Measurements from ENCODE around the gene CORO2A.

Gene CORO2A

DNA sequence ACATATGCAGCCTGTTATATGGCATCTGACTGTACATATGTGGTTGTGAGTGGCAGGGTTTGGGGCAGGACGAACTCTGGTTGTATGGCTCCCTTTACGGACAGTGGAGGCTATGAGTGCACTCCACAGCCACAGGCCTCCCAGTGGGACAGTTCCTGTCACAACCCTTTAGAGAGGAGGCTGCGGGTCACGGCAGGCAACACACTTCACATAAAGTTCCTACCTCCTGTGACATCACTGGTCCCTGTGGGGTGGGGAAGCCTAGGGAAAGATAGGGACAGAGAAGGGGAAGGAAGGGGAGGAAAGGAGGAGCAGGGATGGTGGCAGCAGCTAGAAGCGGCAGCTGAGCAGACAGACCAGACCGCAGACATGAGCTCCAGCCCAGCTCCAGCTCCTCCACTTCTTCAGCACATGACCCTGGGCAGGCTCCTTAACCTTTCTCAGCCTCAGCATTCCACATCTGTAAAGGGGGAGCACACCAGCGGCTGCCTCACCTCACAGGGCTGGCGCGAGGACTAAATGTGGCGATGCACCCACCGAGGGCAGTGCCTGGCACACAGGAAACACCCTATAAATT, 27.4 kb upstream of the CORO2A start:
- no peak for DNase-seq

DNA sequence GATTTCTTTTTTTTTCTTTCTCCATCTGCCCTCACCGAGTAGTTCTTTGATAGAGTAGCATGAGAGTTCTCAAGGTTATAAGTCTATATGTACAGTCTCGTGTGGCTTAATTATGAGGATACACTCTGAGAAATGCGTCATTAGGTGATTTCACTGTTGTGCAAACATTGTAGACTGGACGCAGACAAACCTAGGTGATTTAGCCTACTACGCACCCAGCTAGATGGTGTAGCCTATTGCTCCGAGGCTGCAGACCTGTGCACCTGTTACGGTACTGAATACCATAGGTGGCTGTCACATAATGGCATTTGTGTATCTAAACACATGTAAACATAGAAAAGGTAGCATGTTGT, 26.9 kb upstream of the CORO2A start:
- no peak for DNase-seq

DNA sequence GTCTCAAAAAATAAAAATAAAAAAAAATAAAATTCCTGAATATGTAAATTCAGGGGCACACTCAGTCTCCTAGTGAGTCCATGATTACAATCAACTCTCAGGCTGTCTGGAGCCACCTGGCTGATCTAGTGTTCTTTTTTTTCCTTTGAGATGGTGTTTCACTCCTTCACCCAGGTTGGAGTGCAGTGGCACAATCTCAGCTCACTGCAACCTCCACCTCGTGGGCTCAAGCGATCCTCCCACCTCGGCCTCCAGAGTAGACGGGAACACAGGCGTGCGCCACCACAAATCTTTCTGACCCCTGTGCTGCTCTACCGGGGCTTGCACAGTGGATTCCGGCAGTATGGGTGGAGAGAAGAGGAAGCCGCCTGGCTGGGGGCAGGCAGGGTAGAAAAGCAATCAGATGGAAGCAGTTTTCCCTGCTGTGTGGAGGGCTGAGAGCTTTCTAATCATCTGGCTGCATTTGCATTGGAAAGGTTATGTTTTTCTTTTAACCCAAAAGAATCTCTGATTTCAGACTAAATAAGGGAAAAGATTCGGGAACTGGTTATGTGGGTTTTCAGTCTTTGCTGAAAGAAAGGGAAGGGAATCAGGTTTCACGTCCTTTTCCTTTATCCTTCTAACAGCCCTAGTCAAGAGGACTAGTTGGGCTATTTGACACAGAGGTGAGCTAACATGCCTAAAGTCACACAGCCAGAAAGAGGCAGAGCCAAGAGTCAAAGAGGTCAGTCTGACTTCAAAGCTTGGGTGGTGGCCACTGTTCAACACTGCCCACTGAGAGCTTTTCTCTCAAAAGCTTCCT, 26.3 kb upstream of the CORO2A start:
- no peak for DNase-seq

DNA sequence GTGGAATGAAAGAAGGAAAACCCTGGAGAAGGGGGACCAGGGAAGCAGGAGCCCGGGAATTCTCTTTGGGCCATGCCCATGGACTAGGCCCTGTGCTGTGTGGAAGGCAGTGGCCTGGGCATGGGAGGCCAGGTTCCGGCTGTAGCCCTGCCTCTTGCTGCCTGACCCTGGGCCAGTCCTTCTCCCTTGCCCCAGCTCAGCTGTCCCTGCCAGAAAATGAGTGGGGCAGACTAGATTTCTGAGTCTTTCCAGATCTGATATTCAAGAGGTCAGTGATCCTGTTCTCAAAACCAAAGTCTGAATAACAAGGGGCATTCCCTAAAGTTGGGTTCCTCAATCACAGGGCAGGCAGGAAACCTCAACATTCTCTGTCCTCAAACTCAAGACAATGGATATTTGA, 24.8 kb upstream of the CORO2A start:
- DNase-seq: no peak

DNA sequence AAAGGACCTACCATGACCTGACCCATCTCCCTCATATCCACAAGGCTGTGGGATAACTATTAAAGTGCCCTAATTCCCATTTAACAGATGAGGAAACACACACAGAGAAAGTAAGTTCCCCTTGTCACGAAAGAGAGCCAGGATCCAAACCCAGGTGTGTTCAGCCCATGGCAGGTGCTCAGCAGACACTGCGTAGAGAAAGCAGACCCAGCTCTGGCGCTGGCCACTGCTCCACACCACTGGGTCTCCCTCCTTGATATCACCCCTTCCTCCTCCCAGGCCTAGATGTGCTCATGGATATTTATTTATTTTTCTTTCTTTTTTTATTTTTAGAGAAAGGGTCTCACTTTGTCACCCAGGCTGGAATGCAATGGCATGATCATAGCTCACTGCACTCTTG, 24.0 kb upstream of the CORO2A start:
- DNase-seq: no peak

DNA sequence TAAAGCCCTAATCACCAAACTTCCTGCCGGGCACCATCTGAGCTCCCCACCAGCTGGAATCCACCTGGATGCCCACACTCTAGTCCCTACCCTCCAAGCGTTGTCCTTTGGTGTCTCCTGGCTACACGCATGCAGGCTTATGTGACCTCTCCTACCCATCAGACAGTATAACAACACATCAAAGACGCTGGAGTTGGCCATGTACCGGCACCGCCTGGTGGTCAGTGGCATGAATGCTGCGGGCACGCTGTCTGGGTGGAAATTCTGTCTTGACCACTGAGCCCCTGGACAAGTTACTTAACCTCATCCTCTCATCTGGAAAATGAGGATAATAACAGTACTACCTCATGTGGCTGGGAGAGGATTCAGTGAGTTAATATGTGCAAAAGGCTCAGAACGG, 23.4 kb upstream of the CORO2A start:
- DNase-seq: no peak

DNA sequence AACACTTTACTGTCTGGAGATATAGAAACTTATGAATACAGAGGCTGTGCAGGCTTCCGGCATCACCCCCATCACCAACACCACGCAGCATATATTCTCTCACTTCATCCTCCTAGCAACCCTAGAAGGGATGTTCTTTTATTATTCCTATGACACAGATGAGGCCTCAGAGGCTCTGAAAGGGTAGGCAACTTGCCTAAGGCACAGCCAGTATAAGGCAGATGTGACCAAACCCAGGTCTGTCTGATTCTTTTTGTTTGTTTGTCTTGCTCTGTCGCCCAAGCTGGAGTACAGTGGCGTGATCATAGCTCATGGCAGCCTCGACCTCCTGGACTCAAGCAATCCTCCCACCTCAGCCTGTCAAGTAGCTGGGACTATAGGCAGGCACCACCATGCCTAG, 22.8 kb upstream of the CORO2A start:
- DNase-seq: no peak

DNA sequence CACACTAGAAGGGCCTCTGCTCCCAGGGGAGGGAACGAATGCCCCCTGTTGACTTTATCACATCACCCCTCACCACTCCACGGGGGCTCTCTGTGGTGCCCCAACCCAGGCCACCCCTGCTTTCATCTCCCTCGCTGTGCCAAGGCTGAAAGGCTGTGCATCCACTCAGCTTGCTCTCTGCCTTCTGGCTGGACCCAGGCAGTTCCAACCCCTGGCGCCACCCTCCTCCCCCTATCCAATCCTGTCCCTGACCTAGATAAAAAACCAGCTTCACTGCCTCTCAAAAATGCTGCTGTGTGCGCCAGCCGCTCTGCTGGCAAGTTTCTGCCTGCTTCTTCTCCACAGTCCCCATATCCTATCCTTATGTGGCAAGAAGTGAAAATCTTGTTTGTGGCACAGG, 22.4 kb upstream of the CORO2A start:
- no peak for DNase-seq

DNA sequence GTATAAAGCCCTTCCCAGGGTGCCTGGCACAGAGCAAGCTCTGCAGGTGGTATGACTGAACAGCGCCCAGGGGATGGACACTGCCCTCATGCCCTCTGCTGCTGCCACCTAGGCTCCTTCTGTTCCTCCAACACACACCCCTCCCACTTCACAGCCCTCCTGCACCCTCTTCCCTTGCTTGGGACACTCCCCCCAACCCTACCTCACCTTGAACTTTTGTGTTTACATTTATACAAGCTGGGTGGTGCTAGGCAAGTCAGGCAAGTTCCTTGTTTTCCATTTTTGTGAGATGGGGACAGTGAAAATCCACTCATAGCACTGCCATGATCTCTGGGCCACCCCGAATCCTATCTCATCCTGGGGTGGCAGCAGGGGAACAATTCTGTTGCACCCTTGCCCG, 18.8 kb upstream of the CORO2A start:
- no peak for DNase-seq

DNA sequence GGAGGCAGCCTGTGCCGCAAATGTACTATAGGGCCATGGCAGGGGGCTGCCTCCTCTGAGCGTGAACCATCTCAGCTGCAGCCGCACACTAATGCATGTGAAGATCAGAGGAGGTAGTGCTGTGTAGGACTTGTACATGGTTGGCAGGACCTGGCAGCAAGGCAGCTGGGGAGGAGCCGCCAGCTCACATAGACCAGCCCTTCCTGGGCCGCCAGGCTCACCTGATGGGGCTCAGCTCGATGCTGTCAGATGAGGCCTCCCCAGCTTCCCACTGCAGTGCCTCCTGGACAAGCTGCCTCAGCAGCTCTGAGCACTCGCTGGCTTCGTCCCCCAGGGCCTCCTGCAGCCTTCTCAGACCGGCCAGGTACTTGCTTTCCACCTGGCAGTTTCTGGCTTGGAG, 18.0 kb upstream of the CORO2A start:
- DNase-seq: no peak

DNA sequence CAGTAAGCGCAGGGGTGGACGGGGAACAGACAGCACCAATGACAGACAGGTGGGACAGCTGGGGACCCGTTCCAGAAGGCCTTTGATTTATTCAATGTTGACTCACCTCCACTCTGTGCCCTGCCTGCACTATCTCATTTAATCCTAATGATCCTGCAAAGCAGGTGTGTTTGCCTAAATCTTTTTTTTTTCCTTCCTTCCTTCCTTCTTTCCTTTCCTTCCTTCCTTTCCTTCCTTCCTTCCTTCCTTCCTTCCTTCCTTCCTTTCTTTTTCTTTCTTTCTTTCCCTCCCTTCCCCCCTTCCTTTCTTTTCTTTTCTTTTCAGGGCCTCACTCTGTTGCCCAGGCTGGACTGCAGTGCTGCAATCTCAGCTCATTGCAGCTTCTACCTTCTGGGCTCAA, 17.1 kb upstream of the CORO2A start:
- no peak for DNase-seq

DNA sequence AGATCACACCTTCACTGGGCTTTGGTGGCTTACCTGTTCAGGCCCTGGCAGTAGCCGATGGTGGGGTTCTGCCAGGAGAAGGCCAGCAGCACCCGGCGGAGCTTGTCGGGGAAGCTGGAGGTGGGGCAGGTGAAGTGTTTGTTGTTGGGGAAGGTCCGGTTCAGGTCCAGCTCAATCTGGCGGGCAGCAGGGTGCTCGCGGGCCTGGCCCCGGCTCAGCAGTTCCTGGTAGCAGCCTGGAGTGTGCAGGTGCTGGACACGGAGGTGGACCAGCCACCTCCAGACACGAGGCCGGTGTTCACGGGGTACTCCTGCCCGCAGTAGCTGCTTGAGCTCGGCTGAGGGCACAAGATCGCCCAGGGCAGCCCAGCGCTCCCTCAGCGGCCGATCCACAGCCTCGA, 16.2 kb upstream of the CORO2A start:
- no peak for DNase-seq

DNA sequence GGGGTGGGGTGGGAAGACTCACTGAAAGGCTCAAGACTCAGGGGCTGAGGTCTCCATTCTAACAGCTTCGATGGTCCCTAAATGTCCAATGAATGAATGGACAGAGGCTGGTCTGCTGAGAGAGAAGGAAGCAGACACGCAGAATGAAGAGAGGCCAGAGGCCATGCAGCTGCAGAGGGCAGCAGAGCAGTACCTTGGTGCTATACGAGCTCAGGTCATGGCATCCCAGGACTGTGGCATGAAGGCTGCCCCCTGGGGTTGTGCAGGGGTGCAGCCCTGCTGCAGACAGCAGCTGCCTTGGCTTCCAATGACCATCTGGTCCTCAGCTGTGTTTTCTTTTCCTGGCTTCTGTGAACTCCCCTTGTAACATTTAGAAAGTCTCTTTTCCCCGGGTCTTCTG, 15.2 kb upstream of the CORO2A start:
- no peak for DNase-seq

DNA sequence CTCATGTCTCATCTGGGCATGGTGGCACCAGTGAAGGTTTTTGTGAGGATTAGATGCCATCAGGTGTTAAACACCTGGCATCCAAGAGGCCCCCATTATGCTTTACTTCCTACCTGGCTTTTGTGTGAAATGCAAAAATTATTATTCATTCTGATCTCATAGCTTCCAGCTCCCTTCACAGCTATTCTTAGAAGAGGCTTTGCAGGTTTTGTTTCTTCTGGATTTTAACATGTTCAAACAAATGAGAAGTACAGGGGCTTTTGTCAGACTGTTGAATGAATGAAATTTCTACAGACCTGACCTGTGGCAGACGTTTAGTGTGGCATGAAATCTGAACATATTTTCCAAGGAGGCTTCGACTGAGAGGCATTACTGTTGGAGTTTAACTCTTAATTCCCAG, 14.3 kb upstream of the CORO2A start:
- DNase-seq: no peak

DNA sequence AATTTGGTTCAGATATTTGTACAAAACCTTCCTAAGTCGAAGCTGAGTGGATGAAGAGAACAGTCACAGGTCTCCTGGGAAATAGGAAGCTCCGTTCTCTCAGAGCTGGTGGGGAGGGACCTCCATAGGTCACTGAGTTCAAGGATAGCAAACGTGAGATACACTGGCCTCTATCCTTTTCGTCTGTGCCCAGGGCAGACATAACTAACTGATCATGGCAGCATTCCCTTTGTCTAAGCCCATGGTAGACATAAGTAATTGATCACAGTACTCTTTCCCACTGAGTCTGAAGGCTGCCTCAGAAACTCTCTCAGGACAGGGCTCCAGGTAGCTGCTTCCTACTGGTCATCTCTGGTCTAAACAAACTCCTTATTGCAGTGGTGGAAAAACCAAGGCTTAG, 12.3 kb upstream of the CORO2A start:
- no peak for DNase-seq

DNA sequence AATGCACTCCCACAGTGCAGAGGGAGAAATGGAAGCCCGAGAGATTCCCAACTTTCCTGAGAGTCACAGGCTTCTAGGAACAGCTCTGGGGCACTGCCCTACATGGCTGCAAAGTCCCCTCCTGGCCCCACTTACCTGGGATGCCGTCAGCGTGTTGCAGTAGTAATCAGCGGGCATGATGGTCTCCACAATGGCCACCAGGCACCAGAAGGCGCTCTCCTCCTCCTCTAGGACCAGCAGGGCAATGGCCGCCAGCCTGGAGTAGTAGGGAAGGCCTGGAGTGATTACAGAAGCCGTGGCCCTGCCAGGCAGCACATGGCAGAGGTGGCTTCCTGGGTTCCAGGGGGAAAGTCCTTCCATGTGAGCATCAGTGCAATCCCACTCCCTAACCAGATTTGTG, 10.7 kb upstream of the CORO2A start:
- DNase-seq: no peak

DNA sequence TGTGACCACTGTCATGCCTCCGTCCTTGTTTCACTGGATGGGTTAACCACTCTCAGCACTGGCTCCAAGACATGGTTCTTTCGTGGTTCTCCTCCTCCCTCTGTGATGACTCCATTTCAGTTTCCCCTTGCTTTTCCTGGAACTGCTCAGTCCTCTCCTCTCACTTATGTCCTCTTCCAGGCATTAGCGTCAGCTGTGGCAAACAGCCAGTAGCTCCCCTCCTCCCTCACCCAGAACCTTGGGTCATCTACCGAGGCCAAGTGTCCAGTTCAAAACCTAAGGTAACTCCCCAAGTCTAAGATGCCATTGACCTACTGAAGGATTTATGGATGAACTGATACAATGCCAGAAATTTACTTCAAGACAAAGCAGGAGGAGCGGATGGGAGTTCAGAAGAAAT, 9.8 kb upstream of the CORO2A start:
- DNase-seq: no peak

DNA sequence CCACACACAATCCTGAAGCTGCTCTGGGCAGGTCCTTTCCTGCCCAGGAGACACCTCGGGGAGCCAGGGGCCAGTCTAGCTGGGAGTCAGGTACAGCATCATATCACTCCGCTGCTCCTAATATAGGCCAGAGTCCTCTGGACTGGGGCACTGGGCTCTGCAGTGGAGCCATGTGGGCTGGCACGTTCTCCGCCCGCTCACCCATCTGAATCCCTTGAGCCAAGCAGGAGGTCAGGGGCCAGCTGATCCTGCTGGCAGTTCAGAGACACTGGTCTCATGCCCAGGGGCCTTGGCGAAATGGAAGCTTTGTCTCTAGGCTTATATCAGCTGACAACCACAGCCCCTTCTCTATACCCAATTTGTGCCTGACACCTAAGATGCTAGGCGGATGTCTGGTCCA, 9.3 kb upstream of the CORO2A start:
- DNase-seq: no peak

DNA sequence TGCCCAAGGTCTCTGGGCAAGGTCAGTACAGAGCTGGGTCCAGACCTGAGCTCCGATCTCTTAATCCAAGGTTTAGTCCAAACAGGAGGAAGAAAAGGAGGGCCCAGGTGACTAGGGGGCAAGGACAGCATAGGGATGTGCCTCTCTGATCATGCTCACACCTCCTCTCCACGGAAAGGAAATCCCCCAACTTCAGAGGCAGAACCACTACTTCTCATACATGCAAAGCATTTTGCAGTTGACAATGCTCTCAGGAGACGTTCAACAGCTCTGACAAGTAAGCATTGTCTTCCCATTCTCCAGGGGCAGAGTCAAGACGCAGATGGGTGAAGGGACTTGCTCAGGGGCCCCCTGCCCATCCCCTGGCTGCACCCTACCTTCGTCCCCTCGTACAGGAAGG, 8.7 kb upstream of the CORO2A start:
- no peak for DNase-seq

DNA sequence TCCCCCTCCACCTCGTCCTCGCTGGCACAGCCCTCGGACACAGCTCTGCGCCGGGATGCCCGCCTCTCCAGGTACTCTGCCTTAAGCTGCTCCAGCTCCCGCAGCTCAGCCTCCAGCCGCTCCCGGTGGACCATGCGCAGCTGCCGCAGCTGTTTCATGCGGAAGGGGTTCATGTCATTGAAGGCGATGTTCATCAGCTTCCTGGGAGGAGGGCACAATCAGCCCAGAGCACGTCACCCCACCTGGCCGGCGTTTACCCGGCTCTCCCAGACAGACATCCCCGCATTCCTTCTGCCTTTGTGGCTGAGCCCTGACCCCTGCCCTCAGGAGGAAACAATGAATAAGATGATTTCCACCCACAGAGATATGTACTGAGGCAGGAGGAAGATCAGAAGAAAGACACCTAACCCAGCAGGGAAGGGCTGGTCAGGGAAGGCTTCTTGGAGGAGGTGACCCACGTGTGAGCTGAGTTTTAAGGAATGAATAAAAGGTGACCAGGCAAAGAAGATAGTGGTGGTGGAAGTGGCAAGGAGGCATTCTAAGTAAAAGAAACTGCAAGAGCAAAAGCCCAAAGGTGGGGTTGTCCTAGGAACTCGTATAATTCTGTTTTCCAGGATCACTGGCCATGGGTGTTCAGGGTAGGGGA, 7.1 kb upstream of the CORO2A start:
- DNase-seq: no peak

DNA sequence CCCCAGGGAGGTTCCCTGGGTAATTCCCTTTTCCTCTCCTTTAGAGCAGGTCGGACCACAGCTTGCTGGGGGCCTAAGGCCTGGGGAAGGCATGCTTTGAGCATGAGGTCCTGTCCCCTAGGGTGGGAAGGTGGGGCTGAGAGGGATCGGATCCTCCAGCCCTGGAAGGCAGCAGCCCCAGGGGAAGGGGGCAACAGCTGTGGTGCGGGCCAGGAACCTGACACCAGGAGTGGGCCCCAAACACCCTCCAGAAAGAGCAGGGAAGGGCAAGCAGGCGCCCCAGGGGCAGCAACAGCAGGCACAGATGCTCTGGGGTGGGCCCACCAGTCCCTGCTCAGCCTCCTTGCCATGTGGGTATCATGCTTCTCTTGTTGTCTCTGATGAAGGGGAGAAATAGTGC, 3.2 kb upstream of the CORO2A start:
- DNase-seq: no peak

DNA sequence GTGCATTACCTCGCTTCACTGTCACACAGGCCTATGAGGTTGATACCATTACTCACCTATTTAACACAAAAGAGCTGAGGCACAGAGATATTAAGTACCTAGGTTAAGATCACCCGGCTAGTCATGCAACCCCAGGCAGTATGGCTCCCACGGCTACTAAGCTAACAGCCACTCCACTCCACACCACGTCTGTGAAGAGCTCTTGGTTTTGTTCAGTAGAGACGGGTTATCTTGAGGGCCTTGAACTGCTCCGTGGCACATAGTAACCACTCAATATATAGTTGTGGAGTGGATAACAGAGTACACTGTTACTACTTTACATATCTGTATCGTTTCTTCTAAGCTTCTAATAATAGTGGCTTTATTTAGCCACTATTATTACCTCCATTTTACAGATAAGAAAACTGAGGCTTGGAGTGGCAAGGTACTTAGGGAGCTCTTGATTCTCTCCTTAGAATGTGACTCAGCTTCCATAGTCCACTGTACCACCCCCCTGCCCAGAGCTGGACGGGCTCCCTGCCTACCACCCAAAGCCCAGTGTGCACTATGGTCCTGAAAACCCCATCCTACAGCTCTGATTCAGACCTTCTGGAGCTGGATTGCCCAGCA, 1.0 kb upstream of the CORO2A start:
- DNase-seq: no peak

DNA sequence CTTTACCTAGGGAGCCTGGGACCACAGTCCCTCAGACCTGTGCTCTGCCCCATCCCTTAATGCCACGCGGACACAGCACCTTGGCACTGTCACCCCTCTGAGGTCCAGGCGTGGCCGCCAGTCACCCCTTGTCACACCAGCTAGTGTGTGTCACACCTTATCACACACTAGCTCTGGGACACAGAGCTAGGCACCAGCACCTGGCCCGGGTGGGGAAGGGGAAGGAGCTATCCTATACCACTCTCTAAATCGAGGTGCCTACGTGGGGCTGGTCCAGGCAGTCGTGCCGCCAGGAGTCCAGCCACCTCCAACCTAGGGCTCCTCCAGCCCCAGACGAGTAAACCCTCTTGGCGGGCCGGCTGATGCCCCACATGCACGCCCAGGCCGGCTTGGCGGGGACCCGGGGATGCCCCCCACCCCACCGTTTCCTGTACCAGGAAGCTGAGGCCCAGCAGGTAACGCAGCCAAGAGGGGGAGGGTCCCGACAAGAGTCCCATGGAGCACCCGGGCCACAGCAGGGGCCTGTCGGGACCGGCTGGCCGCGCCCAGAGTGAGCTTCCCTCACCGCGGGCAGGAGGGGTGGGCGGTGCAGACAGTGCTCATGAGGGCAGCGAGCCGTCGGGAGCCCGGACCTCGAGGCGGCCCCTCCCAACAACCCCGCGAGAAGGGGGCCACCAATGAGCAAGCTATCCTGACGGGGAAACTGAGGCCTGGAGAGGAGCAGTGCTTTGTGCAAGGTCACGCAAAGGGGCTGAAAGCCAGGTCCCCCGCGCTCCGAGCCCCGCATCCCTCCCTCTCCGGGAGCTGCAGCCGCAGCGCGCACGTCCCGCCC, 550 bp downstream of the CORO2A start:
- peak; percentile 23 for DNase-seq
